Trophoblast cell (in vitro differentiated cells and primary cell): ENCODE data around the gene EPN2.

Source experiments
- DNase-seq, 2 donors: peaks; one replicate each; pipeline ENCODE4 v3.0.0-alpha.2; 2016
- H2AFZ ChIP-seq: 2 replicates; pipeline ENCODE4 v1.6.1; 2013; ENCODE audit warnings: low read length, moderate library complexity, mild to moderate bottlenecking; ENCODE audit not compliant: insufficient read depth, poor library complexity
- H2AK5ac ChIP-seq: 2 replicates; pipeline ENCODE4 v1.6.1; 2013; ENCODE audit warnings: mild to moderate bottlenecking, low read length
- H2BK120ac ChIP-seq: 2 replicates; pipeline ENCODE4 v1.6.1; 2013; ENCODE audit warnings: low read length, mild to moderate bottlenecking, moderate library complexity; ENCODE audit not compliant: insufficient read depth, poor library complexity
- H2BK12ac ChIP-seq: 2 replicates; pipeline ENCODE4 v1.6.1; 2013; ENCODE audit warnings: mild to moderate bottlenecking, low read length, moderate library complexity
- H2BK5ac ChIP-seq: 2 replicates; pipeline ENCODE4 v1.6.1; 2013; ENCODE audit warnings: low read length, low read depth, moderate library complexity, mild to moderate bottlenecking; ENCODE audit not compliant: poor library complexity
- H3K14ac ChIP-seq: 2 replicates; pipeline ENCODE4 v1.6.1; 2013; ENCODE audit warnings: mild to moderate bottlenecking, low read length
- H3K18ac ChIP-seq: 2 replicates; pipeline ENCODE4 v1.6.1; 2013; ENCODE audit warnings: mild to moderate bottlenecking, low read length
- H3K23ac ChIP-seq: 2 replicates; pipeline ENCODE4 v1.6.1; 2013; ENCODE audit warnings: low read length
- H3K27ac ChIP-seq: 2 replicates; pipeline ENCODE4 v1.5.1; 2013; ENCODE audit warnings: low read depth, mild to moderate bottlenecking, inconsistent platforms, low read length, moderate library complexity
- H3K27me3 ChIP-seq: 2 replicates; pipeline ENCODE4 v1.6.1; 2013; ENCODE audit warnings: inconsistent platforms, mild to moderate bottlenecking, low read length, moderate library complexity; ENCODE audit not compliant: insufficient read depth
- H3K36me3 ChIP-seq, 2 experiments: 1 replicate in 1 of 2; 2 replicates in 1 of 2; pipeline ENCODE4 v1.6.1; 2013; ENCODE audit warnings: low read length in 2 of 2, mild to moderate bottlenecking in 2 of 2, moderate library complexity in 1 of 2; ENCODE audit not compliant: insufficient read depth in 2 of 2, control insufficient read depth in 1 of 2
- H3K4ac ChIP-seq: 2 replicates; pipeline ENCODE4 v1.6.1; 2013; ENCODE audit warnings: low read depth, mild to moderate bottlenecking, low read length, moderate library complexity
- H3K4me1 ChIP-seq, 2 experiments: 1 replicate in 1 of 2; 2 replicates in 1 of 2; pipeline ENCODE4 v1.6.1; 2013; ENCODE audit warnings: low read length in 2 of 2, mild to moderate bottlenecking in 2 of 2, moderate library complexity in 1 of 2; ENCODE audit not compliant: insufficient read depth in 2 of 2, control insufficient read depth in 1 of 2
- H3K4me2 ChIP-seq: 2 replicates; pipeline ENCODE4 v1.6.1; 2013; ENCODE audit warnings: inconsistent platforms, mild to moderate bottlenecking, low read length, moderate library complexity
- H3K4me3 ChIP-seq: 2 replicates; pipeline ENCODE4 v1.5.1; 2013; ENCODE audit warnings: mild to moderate bottlenecking, low read depth, low read length, inconsistent platforms
- H3K79me1 ChIP-seq: one replicate; pipeline ENCODE4 v1.6.1; 2013; ENCODE audit warnings: low read length
- H3K79me2 ChIP-seq: 2 replicates; pipeline ENCODE4 v1.6.1; 2013; ENCODE audit warnings: low read length, mild to moderate bottlenecking; ENCODE audit not compliant: control insufficient read depth, insufficient read depth, poor library complexity
- H3K9ac ChIP-seq: 2 replicates; pipeline ENCODE4 v1.6.1; 2013; ENCODE audit warnings: mild to moderate bottlenecking, low read length
- H3K9me3 ChIP-seq: 2 replicates; pipeline ENCODE4 v1.6.1; 2013; ENCODE audit warnings: low read depth, mild to moderate bottlenecking, control low read depth, inconsistent platforms, low read length; ENCODE audit not compliant: insufficient read depth
- H4K12ac ChIP-seq: 2 replicates; pipeline ENCODE4 v1.6.1; 2013; ENCODE audit warnings: low read depth, mild to moderate bottlenecking, low read length, moderate library complexity
- H4K8ac ChIP-seq: 2 replicates; pipeline ENCODE4 v1.6.1; 2013; ENCODE audit warnings: low read depth, mild to moderate bottlenecking, low read length, moderate library complexity
- H4K91ac ChIP-seq: one replicate; pipeline ENCODE4 v1.6.1; 2013; ENCODE audit warnings: low read depth, mild to moderate bottlenecking, low read length, moderate library complexity
- WGBS: extraction: QIAGEN DNeasy Blood & Tissue Kit; methylation state at CpG from one replicate; pipeline ENCODE4 v1.1.7; 2013; ENCODE audit warnings: missing lambda C conversion rate; ENCODE audit not compliant: insufficient read length, insufficient coverage; ENCODE audit errors: extremely low coverage; 5-methylcytosine and 5-hydroxymethylcytosine counted together

The EPN2 gene

DNA sequence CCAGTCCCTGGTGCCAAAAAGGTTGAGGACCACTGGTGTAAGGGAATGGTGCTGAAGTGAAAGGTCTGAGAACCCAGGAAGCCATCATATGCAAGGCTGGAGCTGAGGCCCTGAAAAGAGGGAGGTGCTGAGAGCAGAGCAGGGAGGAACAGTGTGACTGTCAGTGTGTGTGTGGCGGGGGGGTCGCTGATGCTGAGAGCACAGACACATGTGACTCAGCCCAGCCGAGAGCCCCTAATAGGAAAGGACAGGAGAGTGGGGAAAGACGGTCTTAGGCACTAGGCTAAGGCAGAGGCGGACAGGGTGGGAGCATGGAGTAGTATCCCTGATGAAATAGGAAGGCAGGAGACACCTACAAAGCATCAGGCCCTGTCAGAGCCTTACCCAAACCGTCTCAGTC lies 124.2 kb downstream of the EPN2 start:
- no peak overlapping the region for H3K14ac ChIP-seq
- no peaks in the 10 kb centered on the region for H3K36me3 ChIP-seq
- H3K4me1 ChIP-seq = peaks cover 4 to 6% of the 10 kb centered on the region in 2 experiments
- H4K12ac ChIP-seq = no peak overlapping the region
- H3K4me3 ChIP-seq = no peak overlapping the region
- no peak overlapping the region for H2AK5ac ChIP-seq
- no peak overlapping the region for H3K4me2 ChIP-seq
- no peak overlapping the region for H3K23ac ChIP-seq
- no peak overlapping the region for H2BK5ac ChIP-seq
- H3K9me3 ChIP-seq = peaks cover 4% of the 10 kb centered on the region
- no peak overlapping the region for H2AFZ ChIP-seq
- no peak overlapping the region for H4K8ac ChIP-seq
- no peak overlapping the region for H3K27ac ChIP-seq
- no peak overlapping the region for H3K18ac ChIP-seq
- H3K79me1 ChIP-seq = peaks cover 8% of the 10 kb centered on the region
- no peak overlapping the region for H2BK120ac ChIP-seq
- H2BK12ac ChIP-seq = no peak overlapping the region
- H3K4ac ChIP-seq = no peak overlapping the region
- peaks cover 2% of the 10 kb centered on the region for H3K79me2 ChIP-seq
- H3K27me3 ChIP-seq = no peaks in the 10 kb centered on the region
- H4K91ac ChIP-seq = no peak overlapping the region
- no CpG with 5 or more reads among the region's 6 CpGs for WGBS
- no peak for DNase-seq
- H3K9ac ChIP-seq = no peak overlapping the region

GRCh38 chr17:19361944-19362276 lies 124.7 kb downstream of the EPN2 start:
- no peak overlapping the region for H2BK5ac ChIP-seq
- no peak overlapping the region for H3K4ac ChIP-seq
- no CpG with 5 or more reads among the region's 16 CpGs for WGBS
- H3K14ac ChIP-seq = peak overlapping the region; percentile 46
- H3K79me2 ChIP-seq = peaks cover 2% of the 10 kb centered on the region
- peak overlapping the region; percentile 41 for H2AFZ ChIP-seq
- H2BK12ac ChIP-seq = no peak overlapping the region
- H3K4me3 ChIP-seq = peak overlapping the region; percentile 80
- H3K9me3 ChIP-seq = peaks cover 4% of the 10 kb centered on the region
- no peak overlapping the region for H3K23ac ChIP-seq
- peak overlapping the region; percentile 23 for H4K8ac ChIP-seq
- no peak overlapping the region for H2BK120ac ChIP-seq
- no peak for DNase-seq
- H3K4me2 ChIP-seq = peak overlapping the region; percentile 64
- H3K18ac ChIP-seq = no peak overlapping the region
- peak overlapping the region; percentile 54 for H4K12ac ChIP-seq
- H3K79me1 ChIP-seq = peaks cover 8% of the 10 kb centered on the region
- H4K91ac ChIP-seq = peak overlapping the region; percentile 2
- peaks cover 4 to 6% of the 10 kb centered on the region in 2 experiments for H3K4me1 ChIP-seq
- no peaks in the 10 kb centered on the region for H3K27me3 ChIP-seq
- no peaks in the 10 kb centered on the region for H3K36me3 ChIP-seq
- peak overlapping the region; percentile 10 for H2AK5ac ChIP-seq
- H3K9ac ChIP-seq = peak overlapping the region; percentile 10
- no peak overlapping the region for H3K27ac ChIP-seq

- peak within 1 kb of the TSS; percentile 61 for H4K8ac ChIP-seq
- peaks cover 2% of the 10 kb centered on the region for H3K9me3 ChIP-seq
- H2AFZ ChIP-seq = peak within 1 kb of the TSS; percentile 84
- H4K12ac ChIP-seq = peak within 1 kb of the TSS; percentile 54
- H4K91ac ChIP-seq = peak within 1 kb of the TSS; percentile 67
- H2BK120ac ChIP-seq = peak within 1 kb of the TSS; percentile 48
- no CpG with 5 or more reads among the region's 83 CpGs for WGBS
- peak within 1 kb of the TSS; percentile 10 for H2AK5ac ChIP-seq
- H3K4me1 ChIP-seq = peaks cover 4 to 5% of the 10 kb centered on the region in 2 experiments
- peaks cover 8% of the 10 kb centered on the region for H3K79me1 ChIP-seq
- DNase-seq = peak; percentile 83 to 94
- no peak within 1 kb of the TSS for H3K27ac ChIP-seq
- H3K36me3 ChIP-seq = no peaks in the 10 kb centered on the region
- H3K4me3 ChIP-seq = peak within 1 kb of the TSS; percentile 80
- H3K4me2 ChIP-seq = peak within 1 kb of the TSS; percentile 64
- H3K23ac ChIP-seq = no peak within 1 kb of the TSS
- H2BK5ac ChIP-seq = peak within 1 kb of the TSS; percentile 52
- H3K14ac ChIP-seq = peak within 1 kb of the TSS; percentile 50
- H3K9ac ChIP-seq = peak within 1 kb of the TSS; percentile 10
- H3K18ac ChIP-seq = no peak within 1 kb of the TSS
- peaks cover 2% of the 10 kb centered on the region for H3K79me2 ChIP-seq
- H3K4ac ChIP-seq = no peak within 1 kb of the TSS
- H3K27me3 ChIP-seq = no peaks in the 10 kb centered on the region
- no peak within 1 kb of the TSS for H2BK12ac ChIP-seq
Observed at GRCh38 chr17:19362277-19363113, 125.3 kb downstream of the EPN2 start, which contains the start of gene B9D1. TSS of gene B9D1 (minus strand) at chr17:19362723. CDS start at chr17:19362569, 154 bp downstream.

GRCh38 chr17:19363114-19363438 lies 125.9 kb downstream of the EPN2 start:
- no peak overlapping the region for H3K14ac ChIP-seq
- H3K4ac ChIP-seq = no peak overlapping the region
- H3K4me3 ChIP-seq = no peak overlapping the region
- H4K8ac ChIP-seq = peak overlapping the region; percentile 59
- H2BK12ac ChIP-seq = no peak overlapping the region
- H3K9ac ChIP-seq = no peak overlapping the region
- H3K36me3 ChIP-seq = no peaks in the 10 kb centered on the region
- H3K4me2 ChIP-seq = peak overlapping the region; percentile 64
- no peak overlapping the region for H2BK5ac ChIP-seq
- no peak overlapping the region for H2AK5ac ChIP-seq
- H3K79me2 ChIP-seq = peaks cover 2% of the 10 kb centered on the region
- H3K79me1 ChIP-seq = peaks cover 8% of the 10 kb centered on the region
- peaks cover 4% of the 10 kb centered on the region in 2 experiments for H3K4me1 ChIP-seq
- H2BK120ac ChIP-seq = no peak overlapping the region
- H4K91ac ChIP-seq = no peak overlapping the region
- no peak overlapping the region for H3K27ac ChIP-seq
- no peak for DNase-seq
- peak overlapping the region; percentile 26 for H2AFZ ChIP-seq
- no peak overlapping the region for H3K18ac ChIP-seq
- H3K27me3 ChIP-seq = no peaks in the 10 kb centered on the region
- peaks cover 2% of the 10 kb centered on the region for H3K9me3 ChIP-seq
- H4K12ac ChIP-seq = no peak overlapping the region
- no peak overlapping the region for H3K23ac ChIP-seq
- WGBS = no CpG with 5 or more reads among the region's 14 CpGs
